Measurements from ENCODE around the gene POGLUT2.
A peak's percentile ranks its signal among the peaks of the same experiment; 100 is the strongest.

POGLUT2 gene

DNA sequence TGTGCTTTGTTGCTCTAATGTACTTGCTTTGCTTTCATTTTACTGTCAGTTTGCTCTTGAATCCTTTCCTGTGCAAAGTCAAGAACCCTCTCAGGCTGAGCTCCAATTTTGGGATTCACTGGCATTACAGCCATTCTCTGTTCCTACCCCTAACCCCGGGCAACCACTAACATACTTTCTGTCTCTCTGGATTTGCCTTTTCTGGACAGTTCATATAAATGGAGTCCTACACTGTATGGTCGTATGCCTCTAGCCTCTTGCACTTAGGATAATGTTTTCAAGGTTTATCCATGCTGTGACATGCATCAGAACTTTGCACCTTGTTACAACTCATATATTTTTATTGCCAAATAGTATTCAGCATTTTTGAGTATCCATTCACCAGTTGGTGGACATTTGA, 22.5 kb downstream of the POGLUT2 start:
- H3K27ac ChIP-seq: no peak overlapping the region
- peaks cover 25 to 26% of the 10 kb centered on the region in 2 experiments for H3K4me1 ChIP-seq (ENCODE audit: control insufficient read depth in 1 of 2, insufficient read depth in 1 of 2, low read depth in 1 of 2, low read length in 1 of 2)
- H3K4me3 ChIP-seq (ENCODE audit: low read depth in 1 of 2, low read length in 1 of 2): no peak overlapping the region
- peaks cover 8% of the 10 kb centered on the region for H3K27me3 ChIP-seq
- H3K9me3 ChIP-seq: no peaks in the 10 kb centered on the region
- TF ChIP-seq, protein P1, sequence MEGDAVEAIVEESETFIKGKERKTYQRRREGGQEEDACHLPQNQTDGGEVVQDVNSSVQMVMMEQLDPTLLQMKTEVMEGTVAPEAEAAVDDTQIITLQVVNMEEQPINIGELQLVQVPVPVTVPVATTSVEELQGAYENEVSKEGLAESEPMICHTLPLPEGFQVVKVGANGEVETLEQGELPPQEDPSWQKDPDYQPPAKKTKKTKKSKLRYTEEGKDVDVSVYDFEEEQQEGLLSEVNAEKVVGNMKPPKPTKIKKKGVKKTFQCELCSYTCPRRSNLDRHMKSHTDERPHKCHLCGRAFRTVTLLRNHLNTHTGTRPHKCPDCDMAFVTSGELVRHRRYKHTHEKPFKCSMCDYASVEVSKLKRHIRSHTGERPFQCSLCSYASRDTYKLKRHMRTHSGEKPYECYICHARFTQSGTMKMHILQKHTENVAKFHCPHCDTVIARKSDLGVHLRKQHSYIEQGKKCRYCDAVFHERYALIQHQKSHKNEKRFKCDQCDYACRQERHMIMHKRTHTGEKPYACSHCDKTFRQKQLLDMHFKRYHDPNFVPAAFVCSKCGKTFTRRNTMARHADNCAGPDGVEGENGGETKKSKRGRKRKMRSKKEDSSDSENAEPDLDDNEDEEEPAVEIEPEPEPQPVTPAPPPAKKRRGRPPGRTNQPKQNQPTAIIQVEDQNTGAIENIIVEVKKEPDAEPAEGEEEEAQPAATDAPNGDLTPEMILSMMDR (IDR thresholded peaks at IDR 0.05): no peak
- no peaks in the 10 kb centered on the region for H3K36me3 ChIP-seq

DNA sequence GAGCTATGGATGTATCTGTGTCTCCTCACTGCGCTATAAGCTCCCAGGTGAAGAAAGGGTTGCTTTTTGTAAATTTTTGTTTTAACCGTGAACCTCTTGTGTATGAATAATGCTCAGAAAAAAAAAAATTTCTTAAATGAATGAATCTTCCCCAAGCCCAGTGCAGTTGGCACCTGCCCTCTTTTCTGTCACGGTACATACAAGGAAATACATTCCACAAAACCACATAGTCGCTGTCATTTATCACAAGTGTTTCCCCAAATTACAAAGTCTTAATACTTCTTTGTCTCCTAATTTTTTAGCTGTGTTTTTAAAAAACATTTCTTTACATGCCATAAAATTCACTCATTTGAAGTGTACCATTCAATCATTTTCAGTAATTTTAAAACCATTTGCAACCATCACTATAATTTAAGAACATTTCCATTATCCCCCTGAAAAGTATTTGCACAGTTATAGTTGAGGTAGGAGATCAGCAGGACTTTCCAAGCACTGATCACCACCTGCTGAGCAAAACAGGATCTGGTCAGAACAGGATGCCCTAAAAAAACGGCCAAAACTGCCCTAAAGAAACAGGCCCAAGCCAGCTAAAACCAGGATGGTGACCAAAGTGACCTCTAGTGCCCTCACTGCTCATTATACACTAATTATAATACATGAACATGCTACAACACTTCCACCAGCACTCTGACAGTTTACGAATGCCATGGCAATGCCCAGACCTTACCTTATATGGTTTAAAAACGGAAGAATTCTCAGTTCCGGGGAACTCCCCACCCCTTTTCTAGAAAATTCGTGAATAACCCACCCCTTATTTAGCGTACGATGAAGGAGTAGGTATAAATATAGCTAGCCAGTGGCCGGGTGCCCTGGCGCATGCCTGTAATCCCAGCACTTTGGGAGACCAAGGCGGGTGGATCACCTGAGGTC, 23.9 kb downstream of the POGLUT2 start:
- H3K27me3 ChIP-seq: peaks cover 8% of the 10 kb centered on the region
- TF ChIP-seq, protein P1 (IDR thresholded peaks at IDR 0.05): no peak
- H3K27ac ChIP-seq: no peak overlapping the region
- peaks cover 27 to 28% of the 10 kb centered on the region in 2 experiments for H3K4me1 ChIP-seq (ENCODE audit: control insufficient read depth in 1 of 2, insufficient read depth in 1 of 2, low read depth in 1 of 2, low read length in 1 of 2)
- no peaks in the 10 kb centered on the region for H3K36me3 ChIP-seq
- H3K9me3 ChIP-seq: no peaks in the 10 kb centered on the region
- peak overlapping the region; percentile 79 to 85 for H3K4me3 ChIP-seq (ENCODE audit: low read depth in 1 of 2, low read length in 1 of 2)

DNA sequence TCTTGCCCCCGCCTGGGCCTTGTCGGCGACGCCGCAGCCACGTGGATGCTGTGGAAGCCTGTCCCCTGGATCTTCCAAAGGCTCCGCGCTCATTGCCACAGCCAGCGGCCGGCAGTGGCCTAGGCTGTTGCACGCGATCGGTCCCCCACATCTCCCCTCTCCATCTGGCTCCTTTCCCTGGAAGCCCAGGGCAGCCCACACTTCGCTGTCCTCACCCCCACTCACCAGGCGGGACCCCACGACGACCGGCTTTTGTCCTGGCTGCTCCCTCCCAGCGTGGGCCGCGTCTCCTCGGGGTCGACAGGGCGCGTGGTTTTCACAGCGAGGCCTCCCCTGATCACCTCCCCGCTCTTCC, 24.6 kb downstream of the POGLUT2 start:
- Histone ChIP-seq H3K4me1 (ENCODE audit: control insufficient read depth in 1 of 2, insufficient read depth in 1 of 2, low read depth in 1 of 2, low read length in 1 of 2) (peaks cover 27 to 28% of the 10 kb centered on the region in 2 experiments), H3K27me3 (peaks cover 8% of the 10 kb centered on the region), H3K4me3 (ENCODE audit: low read depth in 1 of 2, low read length in 1 of 2) (peak overlapping the region; percentile 79 to 85), H3K9me3 (no peaks in the 10 kb centered on the region), H3K27ac (no peak overlapping the region), H3K36me3 (no peaks in the 10 kb centered on the region)
- TF ChIP-seq, protein P1 (IDR thresholded peaks at IDR 0.05): peak; percentile 1

DNA sequence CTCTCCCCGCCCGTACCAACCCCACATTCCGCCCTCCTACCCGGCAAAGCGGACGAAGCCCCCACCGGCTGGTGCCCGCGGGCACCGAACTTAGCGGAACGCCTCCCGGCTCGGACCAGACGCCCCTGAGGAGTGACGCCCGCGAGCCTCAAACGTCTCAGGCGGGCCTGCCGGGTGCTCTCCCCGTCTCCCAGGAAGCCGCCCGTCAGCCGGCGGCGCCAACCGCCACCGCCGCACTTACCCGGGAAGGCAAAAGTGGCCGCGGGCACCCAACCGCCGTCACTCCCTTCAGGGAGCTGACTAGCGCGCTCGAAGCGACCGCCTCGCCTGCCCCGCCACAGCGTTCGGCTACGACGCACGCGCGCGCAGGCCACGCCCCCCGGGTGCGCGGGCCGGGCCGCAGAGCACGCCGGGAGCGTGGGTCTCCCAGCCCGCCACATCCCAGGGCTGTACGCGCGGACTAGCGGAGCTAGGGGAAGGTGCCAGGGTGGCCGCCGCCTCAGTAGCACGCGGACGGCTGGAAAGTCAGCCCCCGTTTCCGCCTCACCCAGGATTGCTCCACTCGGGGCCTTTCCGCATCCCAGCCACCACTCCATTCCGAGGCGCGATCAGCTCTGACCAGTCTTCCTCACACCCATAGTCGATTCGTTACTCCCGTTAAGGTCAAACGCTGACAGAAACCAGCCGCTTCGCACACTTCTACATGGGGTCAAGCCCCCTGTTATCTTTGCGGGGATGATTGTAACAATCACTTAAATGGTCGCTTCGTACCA, 25.1 kb downstream of the POGLUT2 start, which contains the start of gene TEX30:
TSS of gene TEX30 (minus strand) at position 346 of the 773 bp plus-strand sequence. CDS start 3,760 bp downstream, outside the sequence.
- no peaks in the 10 kb centered on the region for H3K36me3 ChIP-seq
- peaks cover 8% of the 10 kb centered on the region for H3K27me3 ChIP-seq
- peak within 1 kb of the TSS; percentile 63 for H3K27ac ChIP-seq
- H3K9me3 ChIP-seq: no peaks in the 10 kb centered on the region
- peaks cover 27 to 28% of the 10 kb centered on the region in 2 experiments for H3K4me1 ChIP-seq (ENCODE audit: control insufficient read depth in 1 of 2, insufficient read depth in 1 of 2, low read depth in 1 of 2, low read length in 1 of 2)
- TF ChIP-seq, protein P1 (IDR thresholded peaks at IDR 0.05): peak; percentile 5
- H3K4me3 ChIP-seq (ENCODE audit: low read depth in 1 of 2, low read length in 1 of 2): peak within 1 kb of the TSS; percentile 79 to 85

DNA sequence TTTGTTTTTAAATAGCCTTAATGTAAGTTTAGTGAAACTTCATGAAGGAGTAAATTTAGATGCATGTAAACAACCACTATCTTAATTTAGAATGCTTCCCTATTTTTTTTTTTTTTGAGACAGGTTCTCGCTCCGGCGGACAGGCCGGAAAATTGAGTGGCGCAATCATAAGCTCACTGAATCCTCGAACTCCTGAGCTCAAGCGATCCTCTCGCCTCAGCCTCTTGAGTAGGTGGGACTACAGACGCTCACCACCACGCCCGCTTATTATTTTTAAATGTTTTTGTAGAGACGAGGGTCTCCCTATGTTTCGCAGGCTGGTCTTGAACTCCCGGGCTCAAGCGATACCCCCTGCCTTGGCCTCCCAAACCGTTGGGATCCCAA, 26.7 kb downstream of the POGLUT2 start:
- H3K36me3 ChIP-seq: peaks cover 4% of the 10 kb centered on the region
- no peak overlapping the region for H3K27ac ChIP-seq
- H3K4me3 ChIP-seq (ENCODE audit: low read depth in 1 of 2, low read length in 1 of 2): peak overlapping the region in 1 of 2 experiments; percentile 85
- TF ChIP-seq, protein P1 (IDR thresholded peaks at IDR 0.05): no peak
- no peaks in the 10 kb centered on the region for H3K9me3 ChIP-seq
- H3K4me1 ChIP-seq (ENCODE audit: control insufficient read depth in 1 of 2, insufficient read depth in 1 of 2, low read depth in 1 of 2, low read length in 1 of 2): peaks cover 27 to 28% of the 10 kb centered on the region in 2 experiments
- H3K27me3 ChIP-seq: peaks cover 8% of the 10 kb centered on the region

All from neutrophil (primary cell).